SW480 (cell line): Measurements from ENCODE around the gene TRAK1.

ENCODE experiments used
- DNase-seq: peaks from one replicate; pipeline ENCODE4 v3.0.0-alpha.2; 2016; ENCODE audit warnings: low spot score

Gene TRAK1

DNA sequence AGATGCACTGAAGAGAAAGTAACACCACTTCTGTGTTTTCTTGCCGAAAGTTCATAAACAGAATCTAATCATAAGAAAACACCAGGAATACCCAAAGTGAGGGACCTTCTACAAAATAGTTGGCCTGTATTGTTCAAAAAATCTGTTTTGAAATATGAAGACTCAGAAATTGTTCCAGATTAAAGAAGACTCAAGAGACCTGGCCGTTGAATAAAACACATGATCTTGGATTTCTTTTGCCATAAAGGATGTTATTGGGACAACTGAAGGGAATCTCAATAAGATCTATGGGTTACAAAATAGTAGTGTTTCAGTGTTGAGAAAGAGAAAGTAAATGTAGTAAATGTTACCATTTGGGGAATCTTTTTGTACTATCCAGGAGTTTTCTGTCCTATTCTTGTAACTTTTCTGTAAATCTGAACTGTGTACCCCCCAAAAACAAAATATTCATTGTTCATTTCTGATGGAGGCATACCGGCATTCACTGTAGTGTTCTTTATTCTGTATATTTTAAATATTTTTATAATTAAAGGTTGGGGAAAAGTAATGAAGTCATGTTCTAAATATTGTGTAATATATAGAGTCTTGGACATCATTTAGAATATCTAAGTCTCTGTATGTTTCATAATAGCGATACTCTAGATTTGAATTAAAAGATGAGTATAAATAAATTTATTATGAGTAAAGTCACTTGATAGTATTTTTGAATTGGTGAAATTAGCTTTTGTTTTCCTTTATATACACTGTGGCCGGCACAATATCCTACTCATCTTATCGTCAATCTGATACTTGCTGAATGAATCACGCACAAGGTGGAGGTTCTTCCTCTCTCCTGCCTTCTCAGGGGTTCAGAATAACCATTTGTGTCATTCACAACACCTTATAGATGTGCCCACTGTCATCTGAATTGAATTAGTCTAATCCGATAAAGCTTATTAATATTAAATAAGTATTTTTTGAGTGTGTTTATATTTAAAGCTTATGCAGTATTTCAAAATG, 66.7 kb downstream of the TRAK1 start:
- no peak for DNase-seq

DNA sequence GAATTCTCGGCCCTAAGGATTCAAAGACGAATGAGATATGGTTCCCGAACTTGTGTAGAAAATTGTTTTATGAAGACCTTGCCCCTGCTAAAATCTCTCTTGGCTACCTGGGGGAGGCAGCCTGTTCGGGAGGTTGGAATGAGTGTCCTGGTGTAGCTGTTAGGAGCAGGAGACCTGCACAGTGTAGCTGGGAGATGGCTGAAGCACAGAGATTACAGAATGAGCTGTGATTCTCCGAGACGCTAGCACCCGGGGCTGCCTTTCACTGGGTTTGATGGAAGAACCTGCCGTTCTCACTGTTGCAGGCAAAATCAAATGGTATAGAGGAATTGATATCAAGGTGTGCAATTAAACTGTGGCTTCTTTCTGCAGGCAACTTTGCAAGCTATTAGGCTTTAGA, 68.0 kb downstream of the TRAK1 start:
- no peak for DNase-seq

DNA sequence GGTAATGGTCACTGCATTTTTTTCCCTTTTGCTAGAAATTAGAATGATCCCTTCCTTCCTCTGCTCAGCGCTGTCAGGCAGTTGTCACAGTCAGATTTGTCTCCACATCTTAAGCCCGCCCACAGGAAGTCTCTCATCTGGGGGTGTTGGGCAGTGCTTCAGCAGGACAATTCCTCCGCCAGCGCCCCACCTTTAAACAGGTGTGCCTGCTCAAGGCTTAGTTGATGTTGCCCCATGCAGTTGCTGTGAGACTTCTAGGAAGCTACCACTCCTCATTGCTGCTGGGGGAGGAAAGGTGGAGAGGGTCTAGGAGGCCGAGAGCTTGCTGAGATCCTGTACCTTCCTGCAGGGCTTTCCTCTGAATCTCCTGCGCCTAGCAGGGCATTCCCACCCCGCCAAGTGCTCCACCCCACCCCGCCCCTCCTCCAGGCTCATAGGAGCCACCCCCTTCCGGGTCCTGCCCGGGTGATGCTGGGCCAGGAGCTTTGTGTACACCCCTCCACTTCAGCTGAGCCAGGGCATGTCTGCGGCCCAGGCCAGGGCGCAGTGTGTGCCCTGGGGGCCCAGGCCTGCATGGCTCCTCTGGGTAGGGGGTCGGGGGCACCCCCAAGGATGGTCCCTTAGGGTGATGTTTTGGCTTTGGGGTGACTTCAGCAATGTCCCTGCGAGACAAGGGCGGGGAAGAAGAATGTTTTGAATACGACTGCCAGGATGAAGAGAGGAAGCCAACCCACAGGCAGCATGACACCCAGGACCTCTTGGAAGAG, 68.7 kb downstream of the TRAK1 start:
- peak; percentile 94 for DNase-seq

DNA sequence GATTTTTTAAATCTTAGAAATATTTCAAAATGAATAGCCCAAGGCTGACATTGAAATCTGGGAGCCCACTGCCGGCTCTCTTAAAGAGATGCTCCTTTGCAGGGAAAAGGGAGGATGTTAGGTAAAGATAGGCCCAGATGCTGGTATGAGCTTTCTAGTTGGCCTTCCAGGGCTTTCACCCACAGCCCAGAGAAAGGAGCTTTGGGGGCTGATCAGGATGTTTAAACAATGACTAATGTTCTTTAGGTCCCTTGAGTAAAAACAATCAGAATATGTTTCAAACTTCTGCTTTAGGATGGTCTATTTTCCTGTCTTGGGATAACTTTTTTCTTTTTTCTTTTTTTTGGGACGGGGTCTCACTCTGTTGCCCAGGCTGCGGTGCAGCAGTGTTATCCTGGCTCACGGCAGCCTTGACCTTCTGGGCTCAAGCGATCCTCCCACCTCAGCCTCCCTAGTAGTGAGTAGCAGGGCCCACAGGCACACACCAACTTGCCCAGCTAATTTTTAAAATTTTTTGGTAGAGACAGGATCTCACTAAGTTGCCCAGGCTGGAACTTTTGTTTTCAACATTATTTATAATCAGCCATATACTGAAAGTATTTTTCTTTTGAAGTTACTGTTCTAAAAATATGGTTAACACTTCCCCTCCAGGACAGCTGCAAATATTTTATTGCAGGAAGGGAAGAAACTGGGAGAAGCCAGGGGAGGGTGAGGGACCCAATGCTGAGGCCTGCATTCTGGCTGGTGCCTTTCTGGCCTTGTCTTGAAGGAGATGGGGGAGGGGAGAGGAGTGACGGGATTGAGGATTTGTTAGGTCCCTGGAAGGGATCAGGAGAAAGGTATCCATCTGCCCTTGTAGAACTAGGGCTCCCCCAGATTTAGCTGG, 70.1 kb downstream of the TRAK1 start:
- no peak for DNase-seq

DNA sequence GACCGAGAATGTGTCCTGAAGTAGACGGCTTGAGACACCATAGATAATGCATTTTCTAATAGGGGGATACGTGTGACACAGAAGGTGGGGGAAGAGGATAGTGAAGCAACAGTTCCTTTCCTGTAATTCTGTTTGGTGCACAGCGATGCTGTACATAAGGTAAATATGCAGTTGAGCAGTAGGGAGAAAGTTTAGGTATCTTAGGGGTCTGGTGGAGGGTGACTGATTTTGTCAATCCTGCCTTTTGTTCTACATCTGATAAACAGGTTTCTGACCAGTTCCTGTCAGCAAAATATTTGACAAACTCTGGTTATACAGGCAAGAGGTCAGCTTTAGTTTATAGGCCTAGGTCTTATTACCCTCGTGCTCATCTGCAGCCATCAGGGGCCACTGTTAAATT, 71.3 kb downstream of the TRAK1 start:
- DNase-seq = no peak

DNA sequence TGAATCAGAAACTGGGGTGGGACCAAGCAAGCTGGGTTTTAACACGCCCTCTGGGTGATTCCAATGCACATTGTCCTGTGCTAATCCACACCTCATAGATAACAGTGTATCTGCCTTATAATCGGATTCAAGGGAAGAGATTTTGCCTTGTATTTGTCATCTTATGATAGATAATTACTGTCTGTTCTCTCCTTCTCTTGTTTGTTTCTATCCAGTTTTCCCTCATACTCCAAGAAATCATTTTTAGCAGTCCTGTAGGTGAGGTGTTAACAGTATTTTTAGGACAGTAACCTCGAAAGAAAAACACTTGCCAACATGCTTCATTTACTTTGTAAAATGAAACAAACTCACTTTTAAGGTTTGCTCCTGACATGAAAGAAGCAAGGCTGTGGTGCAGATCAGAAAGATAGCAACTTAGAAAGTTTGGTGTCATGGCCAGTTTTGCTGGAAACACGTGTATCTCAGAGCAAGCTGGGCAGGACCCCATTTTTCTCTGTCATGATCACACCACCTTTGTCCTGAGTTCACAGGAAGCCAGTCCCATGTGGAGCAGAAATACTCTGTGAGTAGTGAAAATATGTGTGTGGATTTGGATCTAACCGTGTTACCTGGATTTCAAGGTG, 72.6 kb downstream of the TRAK1 start:
- no peak for DNase-seq

DNA sequence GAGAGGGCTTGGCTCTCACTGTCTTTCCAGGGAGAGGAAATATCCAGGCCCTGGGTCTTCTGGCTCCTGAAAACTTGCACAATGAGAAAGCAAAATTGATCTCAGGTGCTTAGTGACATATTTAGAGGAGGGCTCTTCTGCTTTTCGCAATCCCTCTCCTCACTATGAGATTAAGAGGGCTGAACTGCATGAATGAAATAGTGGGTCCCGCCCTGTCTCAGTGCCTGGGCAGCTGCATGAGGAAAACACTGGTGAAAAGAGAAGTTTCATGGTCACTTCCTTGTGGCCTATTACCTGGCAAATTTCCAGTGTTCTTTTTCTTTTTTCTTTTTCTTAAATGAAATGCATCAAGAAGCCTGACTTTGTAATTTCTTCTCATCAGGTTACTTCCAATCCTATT, 73.5 kb downstream of the TRAK1 start:
- no peak for DNase-seq

DNA sequence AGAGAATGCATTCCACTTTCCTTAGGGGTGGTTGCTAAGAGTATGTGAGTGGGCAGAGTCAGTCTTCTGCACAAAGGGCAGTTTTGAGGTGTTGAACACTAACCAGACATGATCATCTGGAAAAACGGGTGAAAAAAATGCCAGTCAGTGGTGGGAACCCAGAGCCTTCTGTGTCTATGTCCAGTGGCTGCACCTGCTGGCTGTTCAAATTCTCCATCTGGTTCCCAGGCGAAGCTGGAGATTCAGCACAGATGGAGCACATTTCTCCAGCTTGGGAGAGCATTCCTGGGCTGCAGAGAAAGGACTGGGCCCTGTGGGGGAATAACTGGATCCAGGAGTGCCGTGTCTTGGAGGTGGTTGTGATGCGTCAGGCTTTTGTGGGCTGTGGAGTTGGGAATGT, 74.1 kb downstream of the TRAK1 start:
- no peak for DNase-seq

DNA sequence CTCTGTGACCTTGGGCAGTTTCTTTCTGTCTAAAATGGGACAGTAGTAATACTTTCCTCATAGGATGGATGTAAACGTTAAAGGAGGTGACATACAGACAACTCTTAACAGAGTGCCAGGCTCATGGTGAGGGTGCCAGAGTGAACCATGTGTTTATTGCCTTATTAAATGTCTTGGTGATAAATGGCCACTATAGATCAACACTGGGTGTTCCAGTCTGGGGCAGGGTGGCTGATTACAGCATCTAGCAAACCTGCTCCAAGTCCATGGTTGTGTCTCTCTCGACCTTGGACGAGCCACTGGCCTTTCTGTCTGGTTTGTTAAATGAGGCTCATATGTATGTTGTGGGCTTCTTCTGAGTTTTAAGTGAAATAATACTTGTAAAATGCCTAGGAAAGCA, 75.1 kb downstream of the TRAK1 start:
- DNase-seq = no peak

DNA sequence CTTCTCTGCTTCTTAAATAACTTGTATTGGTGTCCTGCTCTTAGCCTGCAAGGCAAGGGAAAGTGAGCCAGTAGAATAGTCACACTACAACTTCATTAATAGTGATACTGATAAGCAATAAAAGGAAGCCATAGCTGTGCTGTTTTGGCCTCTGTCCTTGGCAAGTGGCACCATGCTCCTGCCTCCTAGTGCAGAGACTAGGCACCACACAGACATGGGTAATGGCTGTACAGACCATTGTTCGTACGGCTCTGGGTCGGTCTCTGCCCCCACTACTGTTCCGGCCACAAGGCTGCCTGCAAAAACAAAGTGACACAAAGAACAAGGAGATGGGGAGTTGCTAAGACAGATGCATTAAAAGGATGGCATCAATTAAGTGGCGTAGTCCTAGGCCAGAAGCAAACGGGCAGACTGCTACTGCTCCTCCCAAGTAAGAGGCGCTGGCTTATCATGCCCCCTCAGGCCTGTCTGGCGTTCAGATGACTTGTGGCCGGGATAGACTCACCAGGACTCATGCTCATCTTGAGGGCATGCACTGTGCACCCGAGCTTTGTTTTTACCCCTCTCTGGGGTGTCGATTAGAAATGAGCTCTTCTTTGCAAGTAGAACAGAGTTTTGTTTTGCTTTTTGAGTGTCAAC, 75.6 kb downstream of the TRAK1 start:
- DNase-seq = no peak

DNA sequence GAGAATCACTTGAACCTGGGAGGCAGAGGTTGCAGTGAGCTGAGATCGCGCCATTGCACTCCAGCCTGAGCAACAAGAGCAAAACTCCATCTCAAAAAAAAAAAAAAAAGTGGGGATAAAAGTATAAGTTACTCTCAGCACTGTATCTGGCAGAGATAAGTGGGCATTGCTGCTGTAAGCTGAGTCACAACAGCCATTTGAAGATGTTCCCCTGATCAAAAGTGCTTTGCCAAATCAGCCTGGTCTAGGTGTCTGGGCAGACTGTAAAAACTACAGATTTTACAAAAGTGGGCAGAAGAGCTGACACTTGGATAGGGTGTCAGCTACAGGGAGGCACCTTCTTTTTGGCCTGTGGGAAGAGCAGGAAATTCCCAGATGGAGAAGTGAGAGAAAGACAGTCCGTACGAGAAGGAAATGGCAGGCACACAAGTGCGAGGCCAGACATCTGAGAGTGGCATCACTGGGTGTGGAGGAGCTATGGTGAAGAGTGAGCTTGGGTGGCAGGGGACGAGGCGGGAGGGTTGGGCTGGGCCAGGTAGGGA, 78.5 kb downstream of the TRAK1 start:
- DNase-seq = no peak

DNA sequence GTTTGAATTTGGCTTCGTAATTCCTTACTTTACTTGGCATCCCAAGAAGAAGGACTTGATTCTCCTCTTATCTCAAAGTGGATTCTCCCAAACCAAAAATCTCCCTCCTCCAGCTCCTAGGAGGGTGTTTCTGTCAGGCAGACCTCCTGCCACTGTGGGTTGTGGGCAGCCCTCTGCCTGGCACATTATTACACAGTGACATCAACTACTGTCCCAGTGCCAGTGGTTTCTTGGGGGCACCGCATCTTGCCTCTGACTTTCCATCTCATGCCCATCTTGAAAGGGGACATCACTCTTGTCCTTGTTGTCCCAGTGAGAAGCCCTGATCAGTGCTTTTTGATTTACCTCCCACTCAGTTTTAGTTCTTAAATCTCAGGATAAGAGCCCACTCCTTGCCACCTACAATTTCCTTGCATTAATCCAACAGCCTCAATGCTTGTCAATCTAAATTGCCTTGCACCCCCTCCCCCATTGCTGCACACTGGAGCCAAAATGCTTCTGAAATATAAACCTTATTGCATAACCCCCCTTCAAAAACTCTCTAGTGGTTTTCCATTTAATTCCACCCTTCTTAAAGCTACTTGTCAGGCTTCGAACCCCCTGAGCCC, 81.0 kb downstream of the TRAK1 start:
- DNase-seq = no peak

DNA sequence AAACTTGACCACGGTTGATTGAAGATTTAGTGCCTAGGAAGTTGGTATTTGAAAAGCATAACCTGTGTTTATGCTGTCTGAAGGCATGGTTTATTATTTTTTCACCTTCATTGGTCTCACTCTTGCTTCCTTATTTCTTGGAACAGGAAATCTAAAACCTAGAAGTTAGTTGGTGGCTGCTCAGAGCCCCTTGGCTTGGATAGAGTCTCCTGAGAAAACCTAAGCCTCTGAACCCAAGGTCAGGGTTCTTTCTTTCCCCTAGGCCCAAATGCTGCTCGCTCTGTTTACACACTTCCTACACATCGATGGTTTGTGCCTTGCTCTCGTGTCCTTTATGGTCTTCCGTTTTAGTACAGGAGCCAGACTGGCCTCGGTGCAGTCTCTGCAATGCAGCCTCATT, 82.2 kb downstream of the TRAK1 start:
- DNase-seq = no peak

DNA sequence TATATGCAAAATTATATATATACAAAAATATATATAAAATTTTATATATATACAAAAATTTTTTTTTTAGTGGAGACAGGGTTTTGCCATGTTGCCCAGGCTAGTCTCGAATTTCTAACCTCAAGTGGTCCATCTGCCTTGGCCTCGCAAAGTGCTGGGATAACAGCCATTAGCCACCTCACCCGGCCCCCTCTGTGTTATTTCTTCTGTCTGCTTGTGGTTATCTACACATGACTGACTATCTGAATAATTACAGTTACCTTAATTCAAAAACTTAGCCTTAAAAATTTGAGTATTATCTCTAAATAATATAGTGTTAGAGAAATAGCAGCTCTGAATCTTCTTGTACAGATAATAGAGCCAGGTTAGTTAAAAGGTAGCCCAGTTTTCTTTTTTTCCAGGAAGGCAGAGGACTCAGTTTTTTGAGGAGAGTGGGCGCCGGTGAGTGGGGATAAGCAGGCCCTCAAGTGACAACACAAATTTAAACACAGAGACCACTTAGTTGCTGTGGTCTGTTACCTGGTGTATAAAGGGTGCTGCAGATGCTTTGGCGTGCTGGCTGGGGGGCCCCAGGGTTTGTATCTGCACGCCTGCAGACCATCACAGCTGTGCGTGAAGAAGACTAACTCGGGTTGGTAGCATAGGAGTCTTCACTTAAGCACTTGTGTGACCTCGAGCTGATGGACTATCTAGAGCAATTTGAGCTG, 83.7 kb downstream of the TRAK1 start:
- DNase-seq = no peak

DNA sequence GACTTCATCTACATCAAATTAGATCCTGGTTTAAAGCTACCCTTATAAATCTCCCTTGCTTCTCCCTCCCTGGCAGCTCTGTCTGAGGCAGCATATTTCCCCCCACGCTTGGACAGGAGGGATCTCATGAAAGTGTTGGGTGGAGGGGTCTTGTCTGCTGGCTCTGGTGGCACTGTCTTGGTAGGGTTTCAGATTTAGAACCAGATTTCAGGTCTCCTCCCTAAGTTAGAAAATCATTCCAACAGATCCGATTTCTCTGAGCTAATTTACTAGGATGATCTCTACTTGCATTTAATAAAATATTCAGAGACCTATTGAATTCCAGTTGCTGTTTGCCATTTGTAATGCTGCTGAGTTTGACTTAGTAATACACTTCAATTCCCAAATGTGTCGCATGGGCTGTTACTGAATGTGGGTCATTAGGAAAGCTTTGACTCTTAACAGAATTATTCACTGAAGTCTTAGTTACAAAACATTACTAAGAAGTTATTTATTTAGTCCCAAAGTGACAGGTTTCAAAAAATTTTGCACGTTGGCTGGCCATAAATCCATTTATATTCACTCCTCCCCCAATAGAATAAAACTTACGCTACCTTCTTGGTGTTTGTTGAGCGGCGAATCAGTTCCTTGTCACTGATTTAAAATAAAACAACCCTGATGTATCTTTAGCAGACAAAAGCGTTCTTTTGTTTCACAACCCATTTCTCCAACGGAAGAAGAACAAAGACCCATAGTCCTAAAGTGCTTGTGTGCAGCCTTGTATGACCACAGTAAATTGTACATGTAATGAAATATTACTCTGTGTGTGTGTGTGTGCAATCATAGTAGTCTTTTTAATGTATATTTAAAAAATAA, 84.5 kb downstream of the TRAK1 start:
- DNase-seq = no peak

DNA sequence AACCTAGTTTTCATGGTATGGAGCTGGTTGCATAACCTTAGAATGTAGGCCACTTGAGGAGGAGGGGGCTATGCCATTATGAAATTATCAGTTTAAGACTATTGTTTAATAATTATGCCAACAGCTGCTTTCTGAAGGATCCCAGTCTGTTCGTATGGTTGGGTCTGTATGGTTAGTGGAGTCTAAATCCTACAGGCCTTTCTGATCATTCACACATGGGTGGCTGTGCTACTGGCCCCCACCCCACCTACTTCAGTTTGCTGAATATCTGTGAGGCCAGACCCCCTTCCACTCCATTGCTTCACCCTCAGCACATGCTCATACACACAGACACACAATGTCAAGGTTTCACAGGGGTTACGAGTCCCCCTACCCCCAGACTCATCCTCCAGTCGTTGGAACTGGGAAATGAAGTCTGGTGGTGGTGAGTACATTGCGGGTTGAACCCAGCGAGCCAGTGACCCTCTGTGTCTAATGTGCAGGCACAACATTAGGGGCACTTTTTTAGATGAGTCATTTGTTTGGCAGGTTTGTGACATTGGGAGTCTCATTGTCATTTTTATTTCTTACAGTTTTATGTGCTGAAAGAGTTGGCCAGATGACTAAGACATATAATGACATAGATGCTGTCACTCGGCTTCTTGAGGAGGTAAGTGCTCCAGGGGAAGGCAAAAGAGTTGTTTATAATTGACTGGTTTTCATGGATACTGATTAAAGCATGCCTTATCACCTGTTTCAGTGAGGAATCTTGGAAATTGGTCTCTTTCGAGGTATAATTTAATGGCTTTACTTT, 85.3 kb downstream of the TRAK1 start:
- DNase-seq = no peak

DNA sequence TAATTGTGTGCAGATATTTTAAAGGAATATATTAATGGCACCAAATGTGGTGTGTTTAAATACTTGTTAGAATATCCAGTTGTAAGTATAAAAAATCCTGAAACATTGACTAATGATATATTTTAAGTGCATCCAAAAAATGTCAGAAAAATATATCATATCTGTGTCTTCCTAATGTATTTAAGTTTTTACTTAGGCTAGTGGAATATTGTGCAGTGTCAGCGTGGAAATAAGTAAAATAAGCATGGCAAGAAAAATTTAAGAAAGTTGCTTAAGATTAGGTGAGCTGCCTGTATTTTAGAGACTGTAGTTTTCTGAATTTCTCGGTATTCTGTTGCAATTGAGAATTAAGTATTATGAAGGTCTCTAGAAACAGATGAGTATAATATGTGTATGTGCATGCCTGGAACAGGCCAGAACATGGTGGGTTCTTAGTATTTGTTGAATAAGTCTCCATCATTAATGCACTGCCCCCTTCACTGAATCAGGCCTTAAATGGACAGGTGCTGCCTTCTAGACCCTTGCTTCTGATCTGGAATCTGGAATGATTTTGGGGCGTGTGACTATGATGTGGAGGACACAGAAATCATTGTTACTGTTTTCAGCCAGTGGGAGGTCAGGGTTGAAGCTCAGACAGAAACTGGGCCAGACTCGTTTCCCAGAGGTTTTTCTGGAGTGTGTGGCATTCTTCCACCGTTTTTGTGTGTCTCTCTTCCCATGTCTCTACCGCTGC, 86.1 kb downstream of the TRAK1 start:
- no peak for DNase-seq
